ENCODE results near the gene KCP.

The KCP gene

GRCh38 chr7:128939075-128939860 lies 28.8 kb upstream of the KCP start:
- DNase-seq (ENCODE audit: low read depth, low spot score): no peak
- no peak overlapping the region for H3K27ac ChIP-seq

- H3K27ac ChIP-seq: no peak overlapping the region
- DNase-seq (ENCODE audit: low read depth, low spot score): no peak
These were observed 28.1 kb upstream of the KCP start for GRCh38 chr7:128938544-128939074.

- no peak within 1 kb of the TSS for H3K27ac ChIP-seq
- no peak for DNase-seq (ENCODE audit: low read depth, low spot score)
These were observed 27.4 kb upstream of the KCP start, which contains the start of gene IRF5 for GRCh38 chr7:128937647-128938543. IRF5 (plus strand) TSS chr7:128937927; CDS start chr7:128942082, 4,155 bp downstream.

GRCh38 chr7:128937271-128937646 lies 26.8 kb upstream of the KCP start:
- no peak overlapping the region for H3K27ac ChIP-seq

GRCh38 chr7:128936798-128937197 lies 26.3 kb upstream of the KCP start:
- no peak for DNase-seq (ENCODE audit: low read depth, low spot score)
- H3K27ac ChIP-seq: no peak overlapping the region

More at GRCh38 chr7:128937271-128937646, 26.8 kb upstream of the KCP start:
- DNase-seq (ENCODE audit: low read depth, low spot score): no peak

GRCh38 chr7:128935342-128935730 lies 24.8 kb upstream of the KCP start:
- H3K27ac ChIP-seq: no peak overlapping the region
- DNase-seq (ENCODE audit: low read depth, low spot score): no peak

GRCh38 chr7:128934361-128935341 lies 24.1 kb upstream of the KCP start:
- DNase-seq (ENCODE audit: low read depth, low spot score): no peak
- H3K27ac ChIP-seq: no peak overlapping the region

GRCh38 chr7:128933180-128933891 lies 22.8 kb upstream of the KCP start:
- no peak overlapping the region for H3K27ac ChIP-seq
- no peak for DNase-seq (ENCODE audit: low read depth, low spot score)

- H3K27ac ChIP-seq: no peak overlapping the region
- no peak for DNase-seq (ENCODE audit: low read depth, low spot score)
These were observed 22.3 kb upstream of the KCP start for GRCh38 chr7:128932862-128933179.

GRCh38 chr7:128931965-128932861 lies 21.7 kb upstream of the KCP start:
- H3K27ac ChIP-seq: no peak overlapping the region
- DNase-seq (ENCODE audit: low read depth, low spot score): no peak

- no peak for DNase-seq (ENCODE audit: low read depth, low spot score)
These were observed 20.8 kb upstream of the KCP start for GRCh38 chr7:128931190-128931798.

GRCh38 chr7:128928882-128929788 lies 18.6 kb upstream of the KCP start:
- H3K27ac ChIP-seq: no peak overlapping the region
- DNase-seq (ENCODE audit: low read depth, low spot score): no peak

More at GRCh38 chr7:128931190-128931798, 20.8 kb upstream of the KCP start:
- H3K27ac ChIP-seq: no peak overlapping the region

GRCh38 chr7:128928159-128928813 lies 17.8 kb upstream of the KCP start:
- no peak overlapping the region for H3K27ac ChIP-seq
- DNase-seq (ENCODE audit: low read depth, low spot score): no peak

GRCh38 chr7:128924707-128925588 lies 14.4 kb upstream of the KCP start:
- no peak for DNase-seq (ENCODE audit: low read depth, low spot score)
- H3K27ac ChIP-seq: no peak overlapping the region

GRCh38 chr7:128923411-128923800 lies 12.9 kb upstream of the KCP start:
- H3K27ac ChIP-seq: no peak overlapping the region
- no peak for DNase-seq (ENCODE audit: low read depth, low spot score)
